ENCODE measurements around the gene ARRDC3. TPM values are rescaled to one million over a fixed set of nuclear protein-coding genes. Genes with fewer than 3 reads are reported as not detected.

The ARRDC3 gene
- total and polyA plus RNA-seq, 2 of the 8 experiments (the other 6 are each of a cell fraction or from before 2014, with no cell fraction given): 2.9 to 5.7 TPM

GRCh38 chr5:91352831-91353695 lies 30.1 kb downstream of the ARRDC3 start (continued):
- TF ChIP-seq, protein P1, sequence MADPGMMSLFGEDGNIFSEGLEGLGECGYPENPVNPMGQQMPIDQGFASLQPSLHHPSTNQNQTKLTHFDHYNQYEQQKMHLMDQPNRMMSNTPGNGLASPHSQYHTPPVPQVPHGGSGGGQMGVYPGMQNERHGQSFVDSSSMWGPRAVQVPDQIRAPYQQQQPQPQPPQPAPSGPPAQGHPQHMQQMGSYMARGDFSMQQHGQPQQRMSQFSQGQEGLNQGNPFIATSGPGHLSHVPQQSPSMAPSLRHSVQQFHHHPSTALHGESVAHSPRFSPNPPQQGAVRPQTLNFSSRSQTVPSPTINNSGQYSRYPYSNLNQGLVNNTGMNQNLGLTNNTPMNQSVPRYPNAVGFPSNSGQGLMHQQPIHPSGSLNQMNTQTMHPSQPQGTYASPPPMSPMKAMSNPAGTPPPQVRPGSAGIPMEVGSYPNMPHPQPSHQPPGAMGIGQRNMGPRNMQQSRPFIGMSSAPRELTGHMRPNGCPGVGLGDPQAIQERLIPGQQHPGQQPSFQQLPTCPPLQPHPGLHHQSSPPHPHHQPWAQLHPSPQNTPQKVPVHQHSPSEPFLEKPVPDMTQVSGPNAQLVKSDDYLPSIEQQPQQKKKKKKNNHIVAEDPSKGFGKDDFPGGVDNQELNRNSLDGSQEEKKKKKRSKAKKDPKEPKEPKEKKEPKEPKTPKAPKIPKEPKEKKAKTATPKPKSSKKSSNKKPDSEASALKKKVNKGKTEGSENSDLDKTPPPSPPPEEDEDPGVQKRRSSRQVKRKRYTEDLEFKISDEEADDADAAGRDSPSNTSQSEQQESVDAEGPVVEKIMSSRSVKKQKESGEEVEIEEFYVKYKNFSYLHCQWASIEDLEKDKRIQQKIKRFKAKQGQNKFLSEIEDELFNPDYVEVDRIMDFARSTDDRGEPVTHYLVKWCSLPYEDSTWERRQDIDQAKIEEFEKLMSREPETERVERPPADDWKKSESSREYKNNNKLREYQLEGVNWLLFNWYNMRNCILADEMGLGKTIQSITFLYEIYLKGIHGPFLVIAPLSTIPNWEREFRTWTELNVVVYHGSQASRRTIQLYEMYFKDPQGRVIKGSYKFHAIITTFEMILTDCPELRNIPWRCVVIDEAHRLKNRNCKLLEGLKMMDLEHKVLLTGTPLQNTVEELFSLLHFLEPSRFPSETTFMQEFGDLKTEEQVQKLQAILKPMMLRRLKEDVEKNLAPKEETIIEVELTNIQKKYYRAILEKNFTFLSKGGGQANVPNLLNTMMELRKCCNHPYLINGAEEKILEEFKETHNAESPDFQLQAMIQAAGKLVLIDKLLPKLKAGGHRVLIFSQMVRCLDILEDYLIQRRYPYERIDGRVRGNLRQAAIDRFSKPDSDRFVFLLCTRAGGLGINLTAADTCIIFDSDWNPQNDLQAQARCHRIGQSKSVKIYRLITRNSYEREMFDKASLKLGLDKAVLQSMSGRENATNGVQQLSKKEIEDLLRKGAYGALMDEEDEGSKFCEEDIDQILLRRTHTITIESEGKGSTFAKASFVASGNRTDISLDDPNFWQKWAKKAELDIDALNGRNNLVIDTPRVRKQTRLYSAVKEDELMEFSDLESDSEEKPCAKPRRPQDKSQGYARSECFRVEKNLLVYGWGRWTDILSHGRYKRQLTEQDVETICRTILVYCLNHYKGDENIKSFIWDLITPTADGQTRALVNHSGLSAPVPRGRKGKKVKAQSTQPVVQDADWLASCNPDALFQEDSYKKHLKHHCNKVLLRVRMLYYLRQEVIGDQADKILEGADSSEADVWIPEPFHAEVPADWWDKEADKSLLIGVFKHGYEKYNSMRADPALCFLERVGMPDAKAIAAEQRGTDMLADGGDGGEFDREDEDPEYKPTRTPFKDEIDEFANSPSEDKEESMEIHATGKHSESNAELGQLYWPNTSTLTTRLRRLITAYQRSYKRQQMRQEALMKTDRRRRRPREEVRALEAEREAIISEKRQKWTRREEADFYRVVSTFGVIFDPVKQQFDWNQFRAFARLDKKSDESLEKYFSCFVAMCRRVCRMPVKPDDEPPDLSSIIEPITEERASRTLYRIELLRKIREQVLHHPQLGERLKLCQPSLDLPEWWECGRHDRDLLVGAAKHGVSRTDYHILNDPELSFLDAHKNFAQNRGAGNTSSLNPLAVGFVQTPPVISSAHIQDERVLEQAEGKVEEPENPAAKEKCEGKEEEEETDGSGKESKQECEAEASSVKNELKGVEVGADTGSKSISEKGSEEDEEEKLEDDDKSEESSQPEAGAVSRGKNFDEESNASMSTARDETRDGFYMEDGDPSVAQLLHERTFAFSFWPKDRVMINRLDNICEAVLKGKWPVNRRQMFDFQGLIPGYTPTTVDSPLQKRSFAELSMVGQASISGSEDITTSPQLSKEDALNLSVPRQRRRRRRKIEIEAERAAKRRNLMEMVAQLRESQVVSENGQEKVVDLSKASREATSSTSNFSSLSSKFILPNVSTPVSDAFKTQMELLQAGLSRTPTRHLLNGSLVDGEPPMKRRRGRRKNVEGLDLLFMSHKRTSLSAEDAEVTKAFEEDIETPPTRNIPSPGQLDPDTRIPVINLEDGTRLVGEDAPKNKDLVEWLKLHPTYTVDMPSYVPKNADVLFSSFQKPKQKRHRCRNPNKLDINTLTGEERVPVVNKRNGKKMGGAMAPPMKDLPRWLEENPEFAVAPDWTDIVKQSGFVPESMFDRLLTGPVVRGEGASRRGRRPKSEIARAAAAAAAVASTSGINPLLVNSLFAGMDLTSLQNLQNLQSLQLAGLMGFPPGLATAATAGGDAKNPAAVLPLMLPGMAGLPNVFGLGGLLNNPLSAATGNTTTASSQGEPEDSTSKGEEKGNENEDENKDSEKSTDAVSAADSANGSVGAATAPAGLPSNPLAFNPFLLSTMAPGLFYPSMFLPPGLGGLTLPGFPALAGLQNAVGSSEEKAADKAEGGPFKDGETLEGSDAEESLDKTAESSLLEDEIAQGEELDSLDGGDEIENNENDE (IDR thresholded peaks at IDR 0.05; ENCODE audit: insufficient replicate concordance, low read length): no peak
- no peak for TF ChIP-seq PHF8 (conservative IDR thresholded peaks at IDR 0.05; ENCODE audit: low read depth, low read length)
- no peak for TF ChIP-seq TBP (IDR thresholded peaks at IDR 0.05; ENCODE audit: low read depth, low read length)
- no peak for TF ChIP-seq RFX5 (IDR thresholded peaks at IDR 0.05; ENCODE audit: borderline replicate concordance, low read depth, low read length)
- no peak for TF ChIP-seq POLR2AphosphoS5 (IDR thresholded peaks at IDR 0.05; ENCODE audit: low read depth, low read length)
- TF ChIP-seq TAF1 (IDR thresholded peaks at IDR 0.05; ENCODE audit: low read depth, low read length): no peak
- TF ChIP-seq MAFK (IDR thresholded peaks at IDR 0.05; ENCODE audit: low read depth, low read length): no peak
- TF ChIP-seq TCF12 (IDR thresholded peaks at IDR 0.05; ENCODE audit: low read depth, low read length): no peak
- TF ChIP-seq SIRT6 (IDR thresholded peaks at IDR 0.05; ENCODE audit: low read length): no peak
